ENCODE measurements around the gene C6orf89. TPM values are rescaled to one million over a fixed set of nuclear protein-coding genes. Genes with fewer than 3 reads are reported as not detected.

The C6orf89 gene
- total RNA-seq, 4 donors from 2014 or later = 18.6 to 34.9 (median 23.1) TPM

GRCh38 chr6:36863670-36864540 lies 21.8 kb upstream of the C6orf89 start:
- H3K4me1 ChIP-seq = peaks cover 0 to 25% (median 6%) of the 10 kb centered on the region in 3 donors
- H3K36me3 ChIP-seq = peaks cover 0 to 53% (median 3%) of the 10 kb centered on the region in 3 donors
- H3K9me3 ChIP-seq = no peaks in the 10 kb centered on the region
- WGBS, 2 donors = 87 to 89% methylated on average over 12 of the region's 12 CpGs
- no peaks in the 10 kb centered on the region for H3K27me3 ChIP-seq
- intact Hi-C loops (cut with DNase I) = no loop called here
- no peak for DNase-seq
- no peak overlapping the region for H3K4me3 ChIP-seq
- TF ChIP-seq CTCF (IDR thresholded peaks at IDR 0.05) (no peak), POLR2A (IDR thresholded peaks at IDR 0.05) (no peak)
- H3K27ac ChIP-seq = no peak overlapping the region

GRCh38 chr6:36865835-36866234 lies 19.9 kb upstream of the C6orf89 start:
- Histone ChIP-seq H3K4me1 (peaks cover 0 to 16% (median 6%) of the 10 kb centered on the region in 3 donors), H3K4me3 (no peak overlapping the region), H3K27me3 (no peaks in the 10 kb centered on the region), H3K27ac (no peak overlapping the region), H3K36me3 (peaks cover 0 to 72% (median 3%) of the 10 kb centered on the region in 3 donors), H3K9me3 (no peaks in the 10 kb centered on the region)
- WGBS, 2 donors = 54 to 79% methylated on average over 2 of the region's 2 CpGs
- DNase-seq = no peak
- intact Hi-C loops (cut with DNase I) = no loop called here
- TF ChIP-seq POLR2A (IDR thresholded peaks at IDR 0.05) (no peak), CTCF (IDR thresholded peaks at IDR 0.05) (no peak)

- H3K27me3 ChIP-seq = no peaks in the 10 kb centered on the region
- H3K4me3 ChIP-seq = no peak overlapping the region
- peaks cover 0 to 74% (median 3%) of the 10 kb centered on the region in 3 donors for H3K36me3 ChIP-seq
- WGBS, 2 donors = 76 to 94% methylated on average over 3 to 4 of the region's 4 CpGs
- no peak for TF ChIP-seq POLR2A (IDR thresholded peaks at IDR 0.05)
- no peak for TF ChIP-seq CTCF (IDR thresholded peaks at IDR 0.05)
- intact Hi-C loops (cut with DNase I) = no loop called here
- H3K4me1 ChIP-seq = peaks cover 0 to 11% (median 3%) of the 10 kb centered on the region in 3 donors
- no peak for DNase-seq
- no peak overlapping the region for H3K27ac ChIP-seq
- no peaks in the 10 kb centered on the region for H3K9me3 ChIP-seq
Observed at GRCh38 chr6:36867471-36868224, 18.1 kb upstream of the C6orf89 start.

- no peak for DNase-seq
- peaks cover 0 to 43% (median 3%) of the 10 kb centered on the region in 3 donors for H3K36me3 ChIP-seq
- H3K27ac ChIP-seq = no peak overlapping the region
- peaks cover 0 to 27% (median 18%) of the 10 kb centered on the region in 3 donors for H3K4me1 ChIP-seq
- intact Hi-C loops (cut with DNase I) = no loop called here
- H3K27me3 ChIP-seq = no peaks in the 10 kb centered on the region
- no peaks in the 10 kb centered on the region for H3K9me3 ChIP-seq
- WGBS, 2 donors = 86 to 92% methylated on average over 3 of the region's 3 CpGs
- no peak for TF ChIP-seq POLR2A (IDR thresholded peaks at IDR 0.05)
- no peak overlapping the region for H3K4me3 ChIP-seq
Observed at GRCh38 chr6:36871686-36872085, 14.1 kb upstream of the C6orf89 start.

GRCh38 chr6:36873115-36873514 lies 12.6 kb upstream of the C6orf89 start:
- H3K4me3 ChIP-seq = no peak overlapping the region
- intact Hi-C loops (cut with DNase I) = no loop called here

More at GRCh38 chr6:36873115-36873514, 12.6 kb upstream of the C6orf89 start:
- no peak overlapping the region for H3K27ac ChIP-seq
- H3K36me3 ChIP-seq = peaks cover 0 to 29% (median 0%) of the 10 kb centered on the region in 3 donors
- WGBS, 2 donors = 81 to 89% methylated on average over 1 of the region's 1 CpG
- H3K9me3 ChIP-seq = no peaks in the 10 kb centered on the region
- peaks cover 0 to 27% (median 18%) of the 10 kb centered on the region in 3 donors for H3K4me1 ChIP-seq
- DNase-seq = no peak
- TF ChIP-seq POLR2A (IDR thresholded peaks at IDR 0.05) (no peak), CTCF (IDR thresholded peaks at IDR 0.05) (no peak)
- no peaks in the 10 kb centered on the region for H3K27me3 ChIP-seq

Data from esophagus squamous epithelium (tissue), 5 donors.